Measurements from ENCODE around the gene OR10A4. TPM values are rescaled to one million over a fixed set of nuclear protein-coding genes. Genes with fewer than 3 reads are reported as not detected.

The OR10A4 gene, protein sequence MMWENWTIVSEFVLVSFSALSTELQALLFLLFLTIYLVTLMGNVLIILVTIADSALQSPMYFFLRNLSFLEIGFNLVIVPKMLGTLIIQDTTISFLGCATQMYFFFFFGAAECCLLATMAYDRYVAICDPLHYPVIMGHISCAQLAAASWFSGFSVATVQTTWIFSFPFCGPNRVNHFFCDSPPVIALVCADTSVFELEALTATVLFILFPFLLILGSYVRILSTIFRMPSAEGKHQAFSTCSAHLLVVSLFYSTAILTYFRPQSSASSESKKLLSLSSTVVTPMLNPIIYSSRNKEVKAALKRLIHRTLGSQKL
- not detected in 2 replicates for total RNA-seq

GRCh38 chr11:6876325-6876724, at the start of gene OR10A4:
Gene OR10A4, plus strand, starts transcription at chr11:6876625. Its CDS starts 23 bp downstream, at chr11:6876648.

DNA sequence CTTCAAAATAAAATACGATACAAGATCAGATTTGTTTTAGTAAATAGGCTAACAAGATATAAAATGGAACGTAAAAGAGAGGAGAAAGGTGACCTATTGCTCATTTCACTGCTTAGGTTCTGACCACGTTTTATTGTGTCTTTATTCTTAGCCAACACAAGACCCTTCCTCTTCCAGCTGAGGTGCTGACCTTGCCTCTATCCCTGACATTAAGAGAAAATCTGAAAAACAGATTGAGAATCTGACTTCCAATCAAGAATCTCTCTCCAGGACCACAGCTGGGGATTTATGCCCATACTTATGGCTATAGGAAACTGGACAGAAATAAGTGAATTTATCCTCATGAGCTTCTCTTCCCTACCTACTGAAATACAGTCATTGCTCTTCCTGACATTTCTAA, 31.0 kb upstream of the OR10A4 start, which contains the start of gene OR10A5:
Gene OR10A5 (plus strand): TSS at position 301 of the 400 bp plus-strand sequence. CDS start 0 bp downstream, at position 301.

GRCh38 chr11:6862961-6863360, 13.5 kb upstream of the OR10A4 start, which contains the start of gene OR10A2:
Gene OR10A2, plus strand, starts transcription at chr11:6863057. Its CDS starts 6,698 bp downstream, at chr11:6869755.

DNA sequence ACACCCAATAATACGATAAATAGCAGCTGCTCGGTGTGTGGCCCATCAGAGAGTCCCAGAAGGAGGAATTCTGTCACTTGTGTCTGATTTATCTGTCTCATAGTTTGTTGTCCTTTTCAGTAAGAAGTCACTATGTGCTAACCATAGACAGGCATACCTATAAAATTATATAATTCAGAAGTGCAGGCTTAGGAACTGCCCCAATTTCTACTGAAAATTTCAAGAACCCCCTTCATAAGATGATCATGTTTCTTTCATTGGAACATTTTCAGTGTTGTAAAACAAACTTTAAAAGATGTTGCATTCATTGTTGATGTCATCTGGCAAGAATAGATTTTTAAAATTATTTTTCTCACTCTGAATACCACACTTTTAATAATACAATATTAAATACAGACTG, 16.0 kb downstream of the OR10A4 start, which contains the start of gene OR2D2:
Gene OR2D2 (minus strand): TSS at position 101 of the 400 bp plus-strand sequence. CDS start 0 bp downstream, at position 101.

GRCh38 chr11:6920702-6921101, 44.3 kb downstream of the OR10A4 start, which contains the start of gene OR2D3:
Gene OR2D3, plus strand, starts transcription at chr11:6921002. Its CDS starts 0 bp downstream, at chr11:6921002.

GRCh38 chr11:6926208-6927029, 50.0 kb downstream of the OR10A4 start, which contains the start of gene ZNF215:
Gene ZNF215, plus strand, starts transcription at chr11:6926426. Its CDS starts 5,847 bp downstream, at chr11:6932273.

Other genes starting within 250 kb of the OR10A4 start
- gene DCHS1, start 220.8 kb upstream of the OR10A4 start, total RNA-seq, result 0.33 and 8.2 TPM in 2 replicates
- gene MRPL17, start 193.3 kb upstream of the OR10A4 start, total RNA-seq, result 36.5 and 37.7 TPM in 2 replicates
- gene OR2AG2, start 104.6 kb upstream of the OR10A4 start, total RNA-seq, result 0.11 and 0.39 TPM in 2 replicates
- gene OR2AG1, start 93.6 kb upstream of the OR10A4 start, total RNA-seq, result not detected in 2 replicates
- 0.11 and 0.39 TPM in 2 replicates for gene OR6A2, start 76.9 kb upstream of the OR10A4 start, total RNA-seq
- gene OR10A5, start 30.9 kb upstream of the OR10A4 start, total RNA-seq, result not detected in 2 replicates
- not detected in 2 replicates for gene OR10A2, start 13.6 kb upstream of the OR10A4 start, total RNA-seq
- gene OR2D2, start 15.9 kb downstream of the OR10A4 start, total RNA-seq, result 0.22 and 0.79 TPM in 2 replicates
- gene OR2D3, start 44.4 kb downstream of the OR10A4 start, total RNA-seq, result not detected in 2 replicates
- 2.7 and 3.9 TPM in 2 replicates for gene ZNF215, start 49.8 kb downstream of the OR10A4 start, total RNA-seq
- gene ZNF214, start 143.7 kb downstream of the OR10A4 start, total RNA-seq, result 1.7 and 4.3 TPM in 2 replicates
- gene NLRP14, start 143.9 kb downstream of the OR10A4 start, total RNA-seq, result under 0.01 TPM in 1 of 2 replicates, not detected in the other
- gene RBMXL2, start 212.4 kb downstream of the OR10A4 start, total RNA-seq, result not detected in 2 replicates